K562 (cell line): ENCODE measurements around the gene CTIF.

Experiments
- POLR2AphosphoS5 ChIP-seq: IDR thresholded peaks from 2 replicates; pipeline ENCODE4 v1.6.1; 2011; ENCODE audit warnings: mild to moderate bottlenecking, low read depth, low read length, moderate library complexity; ENCODE audit not compliant: control insufficient read depth, insufficient read depth
- RBM14 ChIP-seq: fragments of 200-400 bp; formaldehyde crosslinking; IDR thresholded peaks from 2 replicates; pipeline ENCODE4 v1.6.1; 2018; ENCODE audit warnings: low read depth, mild to moderate bottlenecking, low read length, moderate library complexity, borderline replicate concordance; ENCODE audit not compliant: insufficient read depth
- SIN3A ChIP-seq, 2 experiments: fragments of 150-350 bp in 1 of 2; IDR thresholded peaks; 2 replicates each; pipeline ENCODE4 v1.6.1; 2011 to 2016; ENCODE audit warnings: borderline replicate concordance in 2 of 2, low read depth in 2 of 2, low read length in 2 of 2, mild to moderate bottlenecking in 2 of 2, moderate library complexity in 2 of 2; ENCODE audit not compliant: control insufficient read depth in 1 of 2
- TAF15 ChIP-seq: fragments of 200-400 bp; formaldehyde crosslinking; IDR thresholded peaks from 2 replicates; pipeline ENCODE4 v1.6.1; 2017; ENCODE audit warnings: mild to moderate bottlenecking, low read depth, low read length, moderate library complexity
- TF ChIP-seq, protein P1 (sequence below), 2 experiments: fragments of 450-650 bp; IDR thresholded peaks; 2 replicates each; pipeline ENCODE4 v1.6.1; 2018; ENCODE audit warnings: mild to moderate bottlenecking in 2 of 2, low read depth in 1 of 2; ENCODE audit not compliant: partially characterized antibody in 2 of 2
- TF ChIP-seq, protein P2 (sequence below), 2 experiments: fragments of 450-650 bp in 1 of 2; sonication (generic) in 1 of 2; formaldehyde crosslinking; conservative IDR thresholded peaks; 2 replicates each; pipeline versions ENCODE4 v1.4.0 to v1.8.1; 2020 to 2022; ENCODE audit warnings: mild to moderate bottlenecking in 1 of 2, missing genetic modification reagents in 1 of 2

- TF ChIP-seq SIN3A (IDR thresholded peaks at IDR 0.05; ENCODE audit: borderline replicate concordance in 2 of 2, control insufficient read depth in 1 of 2, low read depth in 2 of 2, low read length in 2 of 2): no peak
- TF ChIP-seq, protein P1, sequence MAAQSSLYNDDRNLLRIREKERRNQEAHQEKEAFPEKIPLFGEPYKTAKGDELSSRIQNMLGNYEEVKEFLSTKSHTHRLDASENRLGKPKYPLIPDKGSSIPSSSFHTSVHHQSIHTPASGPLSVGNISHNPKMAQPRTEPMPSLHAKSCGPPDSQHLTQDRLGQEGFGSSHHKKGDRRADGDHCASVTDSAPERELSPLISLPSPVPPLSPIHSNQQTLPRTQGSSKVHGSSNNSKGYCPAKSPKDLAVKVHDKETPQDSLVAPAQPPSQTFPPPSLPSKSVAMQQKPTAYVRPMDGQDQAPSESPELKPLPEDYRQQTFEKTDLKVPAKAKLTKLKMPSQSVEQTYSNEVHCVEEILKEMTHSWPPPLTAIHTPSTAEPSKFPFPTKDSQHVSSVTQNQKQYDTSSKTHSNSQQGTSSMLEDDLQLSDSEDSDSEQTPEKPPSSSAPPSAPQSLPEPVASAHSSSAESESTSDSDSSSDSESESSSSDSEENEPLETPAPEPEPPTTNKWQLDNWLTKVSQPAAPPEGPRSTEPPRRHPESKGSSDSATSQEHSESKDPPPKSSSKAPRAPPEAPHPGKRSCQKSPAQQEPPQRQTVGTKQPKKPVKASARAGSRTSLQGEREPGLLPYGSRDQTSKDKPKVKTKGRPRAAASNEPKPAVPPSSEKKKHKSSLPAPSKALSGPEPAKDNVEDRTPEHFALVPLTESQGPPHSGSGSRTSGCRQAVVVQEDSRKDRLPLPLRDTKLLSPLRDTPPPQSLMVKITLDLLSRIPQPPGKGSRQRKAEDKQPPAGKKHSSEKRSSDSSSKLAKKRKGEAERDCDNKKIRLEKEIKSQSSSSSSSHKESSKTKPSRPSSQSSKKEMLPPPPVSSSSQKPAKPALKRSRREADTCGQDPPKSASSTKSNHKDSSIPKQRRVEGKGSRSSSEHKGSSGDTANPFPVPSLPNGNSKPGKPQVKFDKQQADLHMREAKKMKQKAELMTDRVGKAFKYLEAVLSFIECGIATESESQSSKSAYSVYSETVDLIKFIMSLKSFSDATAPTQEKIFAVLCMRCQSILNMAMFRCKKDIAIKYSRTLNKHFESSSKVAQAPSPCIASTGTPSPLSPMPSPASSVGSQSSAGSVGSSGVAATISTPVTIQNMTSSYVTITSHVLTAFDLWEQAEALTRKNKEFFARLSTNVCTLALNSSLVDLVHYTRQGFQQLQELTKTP (IDR thresholded peaks at IDR 0.05; ENCODE audit: low read depth in 1 of 2, partially characterized antibody in 2 of 2): no peak
- TF ChIP-seq, protein P2, sequence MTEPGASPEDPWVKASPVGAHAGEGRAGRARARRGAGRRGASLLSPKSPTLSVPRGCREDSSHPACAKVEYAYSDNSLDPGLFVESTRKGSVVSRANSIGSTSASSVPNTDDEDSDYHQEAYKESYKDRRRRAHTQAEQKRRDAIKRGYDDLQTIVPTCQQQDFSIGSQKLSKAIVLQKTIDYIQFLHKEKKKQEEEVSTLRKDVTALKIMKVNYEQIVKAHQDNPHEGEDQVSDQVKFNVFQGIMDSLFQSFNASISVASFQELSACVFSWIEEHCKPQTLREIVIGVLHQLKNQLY (CRISPR knock-in tag; conservative IDR thresholded peaks at IDR 0.05): no peak
- no peak for TF ChIP-seq POLR2AphosphoS5
- no peak for TF ChIP-seq RBM14
- no peak for TF ChIP-seq TAF15
Measured at GRCh38 chr18:48788373-48788772, 249.5 kb downstream of the CTIF start.
